ENCODE measurements around the gene CLDN7.

Gene CLDN7

DNA sequence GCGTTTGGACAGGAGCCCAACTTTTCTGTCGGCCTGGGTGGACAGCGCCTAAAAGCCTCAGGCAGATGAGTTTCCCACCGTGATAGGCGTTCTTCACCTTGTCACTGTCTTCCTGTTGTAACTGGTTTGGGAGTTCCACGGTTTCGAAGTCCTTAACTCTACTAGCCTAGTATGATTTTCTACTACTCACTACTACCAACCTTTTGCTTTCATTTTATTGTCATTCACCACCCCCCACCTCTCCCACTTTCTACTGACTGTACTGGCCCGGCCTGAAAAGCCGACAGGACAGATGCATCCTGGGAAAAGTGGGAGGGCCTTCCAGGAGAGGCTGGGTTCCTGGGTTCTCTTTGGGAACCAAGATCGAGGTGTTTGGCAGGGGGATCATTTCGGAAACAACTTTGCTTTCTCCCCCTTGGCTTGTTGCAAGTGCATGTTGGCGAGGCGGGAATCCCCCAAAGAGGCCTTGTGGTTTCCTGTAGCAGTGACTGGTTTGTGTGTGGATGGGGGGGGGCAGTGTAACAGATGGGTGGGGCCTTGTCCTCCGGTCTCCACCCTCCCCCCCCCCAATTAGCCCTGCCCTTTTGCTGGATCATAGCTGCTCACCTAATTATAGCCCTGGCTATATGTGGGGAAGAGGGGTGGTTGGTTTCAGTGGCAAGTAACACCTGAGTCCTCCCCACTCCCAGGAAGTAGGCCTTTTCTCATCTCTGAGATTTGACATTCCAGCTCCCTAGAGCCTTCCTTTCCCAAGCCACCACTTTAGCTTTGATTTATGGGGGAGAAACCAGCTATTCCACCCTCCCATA, 46.6 kb upstream of the CLDN7 start:
- H3K79me2 ChIP-seq (ENCODE audit: insufficient read depth, low read length): peaks cover 63% of the 10 kb centered on the region
- peaks cover 58% of the 10 kb centered on the region for H4K20me1 ChIP-seq (ENCODE audit: insufficient read depth, low read length, poor library complexity, severe bottlenecking)
- no peak overlapping the region for H2AFZ ChIP-seq (ENCODE audit: low read length)
- peaks cover 43% of the 10 kb centered on the region for H3K36me3 ChIP-seq (ENCODE audit: insufficient read depth, low read length)
- H3K4me3 ChIP-seq (ENCODE audit: low read length, poor library complexity, severe bottlenecking): peak overlapping the region; percentile 93
- peak overlapping the region; percentile 99 for H3K4me2 ChIP-seq (ENCODE audit: low read depth, low read length, poor library complexity, severe bottlenecking)
- H3K9ac ChIP-seq (ENCODE audit: low read depth, low read length, poor library complexity, severe bottlenecking): peak overlapping the region; percentile 99
- H3K9me3 ChIP-seq (ENCODE audit: insufficient read depth, low read depth, low read length): no peaks in the 10 kb centered on the region
- no peak for TF ChIP-seq EZH2phosphoT487 (IDR thresholded peaks at IDR 0.05; ENCODE audit: borderline replicate concordance)
- no peak for TF ChIP-seq CTCF (conservative IDR thresholded peaks at IDR 0.05; ENCODE audit: low read length)
- peaks cover 24% of the 10 kb centered on the region for H3K4me1 ChIP-seq (ENCODE audit: insufficient read depth, low read length, poor library complexity, severe bottlenecking)
- H3K9me2 ChIP-seq (replicated peaks; ENCODE audit: low read depth, low read length): no peaks in the 10 kb centered on the region
- H3K27me3 ChIP-seq (ENCODE audit: insufficient read depth, low read length, poor library complexity, severe bottlenecking): peaks cover 12% of the 10 kb centered on the region
- peaks cover 13% of the 10 kb centered on the region for H3F3A ChIP-seq (ENCODE audit: low read depth)

DNA sequence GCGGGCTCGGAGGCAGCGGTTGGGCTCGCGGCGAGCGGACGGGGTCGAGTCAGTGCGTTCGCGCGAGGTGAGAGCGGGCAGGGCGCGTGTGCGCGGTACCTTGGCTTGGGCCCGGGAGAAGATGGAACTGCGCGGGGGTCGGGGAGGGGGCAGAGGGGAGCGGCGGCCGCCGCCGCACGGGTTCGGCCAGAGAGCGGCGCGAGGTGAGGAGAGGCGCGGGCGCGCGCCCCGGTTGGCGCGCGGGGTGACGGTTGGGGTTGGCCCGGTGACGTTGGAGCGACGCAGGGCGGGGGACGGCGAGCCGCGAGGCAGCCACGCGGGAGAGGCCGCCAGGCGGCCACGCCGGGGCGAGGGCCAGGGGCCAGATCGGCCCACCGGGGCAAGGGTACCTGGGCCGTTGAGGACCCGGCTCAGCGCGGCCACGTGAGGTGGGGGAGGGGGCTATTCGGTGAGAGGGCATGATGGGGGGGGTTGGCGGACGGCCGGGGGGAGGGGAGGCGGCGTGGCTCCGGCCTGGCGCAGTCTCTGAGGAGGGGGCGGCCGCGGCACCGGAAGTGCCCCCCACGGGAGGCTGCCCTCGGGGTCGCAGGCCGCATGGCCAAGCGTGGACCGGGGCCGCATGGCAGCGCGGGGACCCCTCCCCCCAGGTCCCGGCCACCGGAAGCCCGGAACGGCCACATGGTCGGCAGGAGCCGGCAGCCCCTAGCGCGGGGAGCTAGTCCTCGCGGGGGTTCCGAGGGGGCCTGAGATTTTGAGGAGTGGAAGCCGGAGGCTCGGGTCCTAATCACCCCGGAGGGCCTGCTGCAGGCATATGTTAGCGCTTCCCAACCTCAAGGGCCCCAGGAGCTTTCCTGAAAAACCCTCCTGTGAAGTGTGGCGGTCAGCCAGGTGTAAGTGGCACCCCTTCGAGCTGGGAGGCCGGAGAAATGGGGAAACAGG, 45.7 kb upstream of the CLDN7 start:
- Histone ChIP-seq H3K9me2 (replicated peaks; ENCODE audit: low read depth, low read length) (no peaks in the 10 kb centered on the region), H4K20me1 (ENCODE audit: insufficient read depth, low read length, poor library complexity, severe bottlenecking) (peaks cover 49% of the 10 kb centered on the region), H3K4me3 (ENCODE audit: low read length, poor library complexity, severe bottlenecking) (peak overlapping the region; percentile 93), H3K27me3 (ENCODE audit: insufficient read depth, low read length, poor library complexity, severe bottlenecking) (peaks cover 12% of the 10 kb centered on the region), H3K36me3 (ENCODE audit: insufficient read depth, low read length) (peaks cover 35% of the 10 kb centered on the region), H2AFZ (ENCODE audit: low read length) (no peak overlapping the region; the same call in 1 of the 2 replicates), H3K4me1 (ENCODE audit: insufficient read depth, low read length, poor library complexity, severe bottlenecking) (peaks cover 21% of the 10 kb centered on the region), H3F3A (ENCODE audit: low read depth) (peaks cover 13% of the 10 kb centered on the region), H3K9ac (ENCODE audit: low read depth, low read length, poor library complexity, severe bottlenecking) (peak overlapping the region; percentile 99), H3K4me2 (ENCODE audit: low read depth, low read length, poor library complexity, severe bottlenecking) (peak overlapping the region; percentile 99), H3K79me2 (ENCODE audit: insufficient read depth, low read length) (peaks cover 54% of the 10 kb centered on the region), H3K9me3 (ENCODE audit: insufficient read depth, low read depth, low read length) (no peaks in the 10 kb centered on the region)
- TF ChIP-seq EZH2phosphoT487 (IDR thresholded peaks at IDR 0.05; ENCODE audit: borderline replicate concordance): no peak
- TF ChIP-seq CTCF (conservative IDR thresholded peaks at IDR 0.05; ENCODE audit: low read length): no peak

- H3K4me3 ChIP-seq (ENCODE audit: low read length, poor library complexity, severe bottlenecking): peak within 1 kb of the TSS; percentile 93
- H3K36me3 ChIP-seq (ENCODE audit: insufficient read depth, low read length): peaks cover 27% of the 10 kb centered on the region
- H3K79me2 ChIP-seq (ENCODE audit: insufficient read depth, low read length): peaks cover 45% of the 10 kb centered on the region
- peak within 1 kb of the TSS; percentile 99 for H3K4me2 ChIP-seq (ENCODE audit: low read depth, low read length, poor library complexity, severe bottlenecking)
- peak within 1 kb of the TSS; percentile 66 for H2AFZ ChIP-seq (ENCODE audit: low read length)
- TF ChIP-seq CTCF (conservative IDR thresholded peaks at IDR 0.05; ENCODE audit: low read length) (no peak), EZH2phosphoT487 (IDR thresholded peaks at IDR 0.05; ENCODE audit: borderline replicate concordance) (no peak)
- peak within 1 kb of the TSS; percentile 99 for H3K9ac ChIP-seq (ENCODE audit: low read depth, low read length, poor library complexity, severe bottlenecking)
- no peaks in the 10 kb centered on the region for H3K9me3 ChIP-seq (ENCODE audit: insufficient read depth, low read depth, low read length)
- peaks cover 12% of the 10 kb centered on the region for H3K27me3 ChIP-seq (ENCODE audit: insufficient read depth, low read length, poor library complexity, severe bottlenecking)
- H3F3A ChIP-seq (ENCODE audit: low read depth): peaks cover 13% of the 10 kb centered on the region
- peaks cover 40% of the 10 kb centered on the region for H4K20me1 ChIP-seq (ENCODE audit: insufficient read depth, low read length, poor library complexity, severe bottlenecking)
- H3K4me1 ChIP-seq (ENCODE audit: insufficient read depth, low read length, poor library complexity, severe bottlenecking): peaks cover 21% of the 10 kb centered on the region
- H3K9me2 ChIP-seq (replicated peaks; ENCODE audit: low read depth, low read length): no peaks in the 10 kb centered on the region
Measured at GRCh38 chr17:7306911-7307685, 44.8 kb upstream of the CLDN7 start, which contains the start of gene EIF5A. Gene EIF5A, plus strand, starts transcription at chr17:7307628. Its CDS starts 2,008 bp downstream, at chr17:7309636.
